Measurements from ENCODE around the gene NR6A1.

The NR6A1 gene

DNA sequence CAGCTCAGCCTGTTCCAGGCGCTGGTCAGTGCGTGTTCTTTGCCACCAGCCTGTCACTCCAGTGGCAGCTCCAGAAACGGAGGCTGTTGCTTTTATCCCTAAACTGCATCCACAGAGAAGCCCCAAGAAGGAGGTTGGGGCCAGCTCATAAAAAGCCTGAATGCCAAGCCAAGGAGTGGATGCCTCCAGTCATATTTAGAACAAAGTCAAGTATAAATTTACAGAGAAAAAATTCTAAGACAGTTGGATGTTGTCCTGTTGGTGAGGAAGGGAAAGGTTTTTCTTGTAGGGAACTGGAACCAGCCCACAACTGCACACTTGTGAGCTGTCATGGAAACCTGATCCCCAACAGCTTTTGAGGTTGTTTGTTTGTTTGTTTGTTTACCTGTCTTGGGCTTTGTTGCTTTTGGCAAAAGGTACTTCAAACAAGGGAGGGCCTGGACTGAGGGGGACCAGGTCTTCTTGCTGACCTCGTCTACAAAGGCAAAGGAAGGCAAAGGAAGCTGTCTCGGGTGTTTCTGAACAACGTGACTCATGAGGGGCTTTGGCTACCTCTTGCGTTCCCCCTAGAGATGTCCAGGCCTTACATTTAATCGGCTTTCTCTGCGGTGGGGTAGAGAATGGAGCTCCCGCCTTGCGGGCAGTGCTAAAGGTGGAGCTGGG, 42.5 kb upstream of the NR6A1 start:
- TF ChIP-seq, protein P1, sequence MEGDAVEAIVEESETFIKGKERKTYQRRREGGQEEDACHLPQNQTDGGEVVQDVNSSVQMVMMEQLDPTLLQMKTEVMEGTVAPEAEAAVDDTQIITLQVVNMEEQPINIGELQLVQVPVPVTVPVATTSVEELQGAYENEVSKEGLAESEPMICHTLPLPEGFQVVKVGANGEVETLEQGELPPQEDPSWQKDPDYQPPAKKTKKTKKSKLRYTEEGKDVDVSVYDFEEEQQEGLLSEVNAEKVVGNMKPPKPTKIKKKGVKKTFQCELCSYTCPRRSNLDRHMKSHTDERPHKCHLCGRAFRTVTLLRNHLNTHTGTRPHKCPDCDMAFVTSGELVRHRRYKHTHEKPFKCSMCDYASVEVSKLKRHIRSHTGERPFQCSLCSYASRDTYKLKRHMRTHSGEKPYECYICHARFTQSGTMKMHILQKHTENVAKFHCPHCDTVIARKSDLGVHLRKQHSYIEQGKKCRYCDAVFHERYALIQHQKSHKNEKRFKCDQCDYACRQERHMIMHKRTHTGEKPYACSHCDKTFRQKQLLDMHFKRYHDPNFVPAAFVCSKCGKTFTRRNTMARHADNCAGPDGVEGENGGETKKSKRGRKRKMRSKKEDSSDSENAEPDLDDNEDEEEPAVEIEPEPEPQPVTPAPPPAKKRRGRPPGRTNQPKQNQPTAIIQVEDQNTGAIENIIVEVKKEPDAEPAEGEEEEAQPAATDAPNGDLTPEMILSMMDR (IDR thresholded peaks at IDR 0.05), result no peak
- Histone ChIP-seq H2AFZ (no peak overlapping the region), H3K36me3 (ENCODE audit: control insufficient read depth, insufficient read depth, low read length) (no peaks in the 10 kb centered on the region), H3K27ac (no peak overlapping the region), H3K27me3 (ENCODE audit: control insufficient read depth, insufficient read depth, low read length) (no peaks in the 10 kb centered on the region), H3K9ac (no peak overlapping the region), H3K4me1 (no peaks in the 10 kb centered on the region), H3K79me2 (no peaks in the 10 kb centered on the region), H3K4me2 (ENCODE audit: low read length) (no peak overlapping the region), H3K4me3 (ENCODE audit: low read depth, low read length) (no peak overlapping the region), H3K9me3 (ENCODE audit: control insufficient read depth, low read length) (no peaks in the 10 kb centered on the region)

DNA sequence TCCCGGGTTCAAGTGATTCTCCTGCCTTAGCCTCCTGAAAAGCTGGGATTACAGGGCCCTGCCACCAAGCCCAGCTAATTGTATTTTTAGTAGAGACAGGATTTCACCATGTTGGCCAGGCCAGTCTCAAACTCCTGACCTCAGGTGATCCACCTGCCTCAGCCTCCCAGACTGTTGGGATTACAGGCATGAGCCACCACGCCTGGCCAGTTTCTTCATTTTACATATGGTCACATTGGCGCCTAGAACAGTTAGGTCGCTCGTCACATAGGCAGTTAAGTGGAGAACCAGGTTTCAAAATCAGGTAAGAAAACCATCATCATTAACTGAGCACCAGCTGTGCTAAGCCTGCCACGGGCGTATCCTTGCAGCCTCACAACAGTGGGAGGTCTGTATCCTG, 41.9 kb upstream of the NR6A1 start:
- TF ChIP-seq, protein P1 (IDR thresholded peaks at IDR 0.05), result no peak
- Histone ChIP-seq H3K4me3 (ENCODE audit: low read depth, low read length) (no peak overlapping the region), H3K27me3 (ENCODE audit: control insufficient read depth, insufficient read depth, low read length) (no peaks in the 10 kb centered on the region), H2AFZ (no peak overlapping the region), H3K4me2 (ENCODE audit: low read length) (no peak overlapping the region), H3K4me1 (no peaks in the 10 kb centered on the region), H3K36me3 (ENCODE audit: control insufficient read depth, insufficient read depth, low read length) (no peaks in the 10 kb centered on the region), H3K9ac (no peak overlapping the region), H3K27ac (no peak overlapping the region), H3K9me3 (ENCODE audit: control insufficient read depth, low read length) (no peaks in the 10 kb centered on the region), H3K79me2 (no peaks in the 10 kb centered on the region)

DNA sequence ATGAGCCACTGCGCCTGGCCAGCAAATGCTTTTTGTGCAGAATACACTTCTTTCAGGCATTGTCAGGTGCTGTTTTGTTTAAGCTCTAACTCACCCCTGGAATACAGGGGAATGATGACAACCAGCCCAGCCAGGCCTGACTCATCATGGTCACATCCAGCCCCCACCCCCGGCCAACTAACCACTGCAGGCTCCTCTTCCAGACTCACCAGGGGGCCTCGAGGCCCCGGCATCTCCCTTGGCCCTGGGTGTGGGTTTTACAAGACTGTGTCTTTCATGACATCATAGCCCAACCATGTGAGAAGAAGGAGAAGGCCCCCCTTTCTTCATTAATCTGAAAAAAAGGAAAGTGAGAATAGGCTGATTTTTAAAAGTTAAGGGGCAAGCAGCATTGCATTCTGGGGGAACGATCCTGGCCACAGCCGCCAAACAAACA, 41.3 kb upstream of the NR6A1 start:
- H3K9ac ChIP-seq, result no peak overlapping the region
- H3K27ac ChIP-seq, result no peak overlapping the region
- no peak overlapping the region for H3K4me2 ChIP-seq (ENCODE audit: low read length)
- TF ChIP-seq, protein P1 (IDR thresholded peaks at IDR 0.05), result no peak
- no peaks in the 10 kb centered on the region for H3K4me1 ChIP-seq
- no peak overlapping the region for H2AFZ ChIP-seq
- no peak overlapping the region for H3K4me3 ChIP-seq (ENCODE audit: low read depth, low read length)
- no peaks in the 10 kb centered on the region for H3K79me2 ChIP-seq
- no peaks in the 10 kb centered on the region for H3K36me3 ChIP-seq (ENCODE audit: control insufficient read depth, insufficient read depth, low read length)
- H3K27me3 ChIP-seq (ENCODE audit: control insufficient read depth, insufficient read depth, low read length), result no peaks in the 10 kb centered on the region
- H3K9me3 ChIP-seq (ENCODE audit: control insufficient read depth, low read length), result no peaks in the 10 kb centered on the region

DNA sequence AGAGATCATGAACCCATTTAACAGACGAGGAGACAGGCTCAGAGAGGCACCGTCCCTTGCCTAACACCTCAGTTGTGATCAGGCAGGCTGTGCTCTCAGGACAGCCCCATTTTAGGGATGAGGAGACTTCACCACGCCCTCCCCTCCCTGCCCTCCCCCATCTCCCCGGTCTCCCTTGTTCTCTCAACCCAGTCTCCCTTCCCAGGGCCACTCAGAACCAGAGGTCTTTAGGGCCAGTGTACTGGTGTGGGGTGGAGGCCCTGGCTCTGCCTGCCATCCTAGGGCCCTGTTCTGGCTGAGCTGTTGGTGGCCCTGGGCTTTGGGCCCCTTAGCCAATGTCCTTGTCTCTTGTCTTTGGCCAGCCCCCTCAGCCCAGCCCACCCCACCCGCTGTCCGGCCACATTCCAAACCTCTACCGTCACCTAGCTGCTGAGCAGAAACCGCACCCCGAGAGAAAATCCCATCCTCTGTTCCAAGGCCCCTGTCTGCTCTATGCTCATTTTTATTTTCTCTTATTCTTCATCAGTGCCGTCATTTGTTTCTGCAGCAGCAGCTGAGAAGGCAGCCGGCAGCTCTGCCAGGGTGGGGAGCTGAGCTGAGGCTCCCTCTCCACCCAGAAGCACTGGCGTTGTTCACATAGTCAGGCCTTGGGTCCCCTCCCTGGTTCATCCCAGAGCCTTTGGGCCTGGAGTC, 39.7 kb upstream of the NR6A1 start:
- no peaks in the 10 kb centered on the region for H3K79me2 ChIP-seq
- no peak overlapping the region for H3K4me2 ChIP-seq (ENCODE audit: low read length)
- H3K4me3 ChIP-seq (ENCODE audit: low read depth, low read length), result no peak overlapping the region
- no peaks in the 10 kb centered on the region for H3K36me3 ChIP-seq (ENCODE audit: control insufficient read depth, insufficient read depth, low read length)
- no peak overlapping the region for H3K27ac ChIP-seq
- no peaks in the 10 kb centered on the region for H3K27me3 ChIP-seq (ENCODE audit: control insufficient read depth, insufficient read depth, low read length)
- no peaks in the 10 kb centered on the region for H3K4me1 ChIP-seq
- no peak overlapping the region for H2AFZ ChIP-seq
- H3K9me3 ChIP-seq (ENCODE audit: control insufficient read depth, low read length), result no peaks in the 10 kb centered on the region
- TF ChIP-seq, protein P1 (IDR thresholded peaks at IDR 0.05), result no peak
- H3K9ac ChIP-seq, result no peak overlapping the region

All from parathyroid adenoma (tissue), 2 donors.